LNCAP (cell line): ENCODE measurements around the gene FABP7.

Source experiments
- TF ChIP-seq, protein P1 (sequence below): fragments of 450-650 bp; IDR thresholded peaks from 2 replicates; pipeline ENCODE4 v1.5.1; 2017; ENCODE audit warnings: mild to moderate bottlenecking

The FABP7 gene

DNA sequence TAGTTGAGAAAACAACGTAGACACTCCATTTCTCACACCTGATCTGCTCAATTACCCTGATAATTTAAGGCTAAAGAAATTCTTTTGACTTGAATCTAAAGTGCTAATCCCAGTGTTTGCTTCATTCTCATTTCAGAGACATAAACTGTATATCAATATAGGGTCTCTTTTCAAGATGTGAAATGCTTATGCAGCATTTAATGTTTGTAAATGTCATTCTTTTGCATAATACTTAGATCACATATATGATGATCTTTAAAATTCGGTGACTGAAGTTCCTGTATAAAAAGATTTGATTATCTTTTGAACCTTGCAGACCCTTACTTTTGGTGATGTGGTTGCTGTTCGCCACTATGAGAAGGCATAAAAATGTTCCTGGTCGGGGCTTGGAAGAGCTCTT lies 3.9 kb downstream of the FABP7 start:
- TF ChIP-seq, protein P1, sequence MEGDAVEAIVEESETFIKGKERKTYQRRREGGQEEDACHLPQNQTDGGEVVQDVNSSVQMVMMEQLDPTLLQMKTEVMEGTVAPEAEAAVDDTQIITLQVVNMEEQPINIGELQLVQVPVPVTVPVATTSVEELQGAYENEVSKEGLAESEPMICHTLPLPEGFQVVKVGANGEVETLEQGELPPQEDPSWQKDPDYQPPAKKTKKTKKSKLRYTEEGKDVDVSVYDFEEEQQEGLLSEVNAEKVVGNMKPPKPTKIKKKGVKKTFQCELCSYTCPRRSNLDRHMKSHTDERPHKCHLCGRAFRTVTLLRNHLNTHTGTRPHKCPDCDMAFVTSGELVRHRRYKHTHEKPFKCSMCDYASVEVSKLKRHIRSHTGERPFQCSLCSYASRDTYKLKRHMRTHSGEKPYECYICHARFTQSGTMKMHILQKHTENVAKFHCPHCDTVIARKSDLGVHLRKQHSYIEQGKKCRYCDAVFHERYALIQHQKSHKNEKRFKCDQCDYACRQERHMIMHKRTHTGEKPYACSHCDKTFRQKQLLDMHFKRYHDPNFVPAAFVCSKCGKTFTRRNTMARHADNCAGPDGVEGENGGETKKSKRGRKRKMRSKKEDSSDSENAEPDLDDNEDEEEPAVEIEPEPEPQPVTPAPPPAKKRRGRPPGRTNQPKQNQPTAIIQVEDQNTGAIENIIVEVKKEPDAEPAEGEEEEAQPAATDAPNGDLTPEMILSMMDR = no peak

DNA sequence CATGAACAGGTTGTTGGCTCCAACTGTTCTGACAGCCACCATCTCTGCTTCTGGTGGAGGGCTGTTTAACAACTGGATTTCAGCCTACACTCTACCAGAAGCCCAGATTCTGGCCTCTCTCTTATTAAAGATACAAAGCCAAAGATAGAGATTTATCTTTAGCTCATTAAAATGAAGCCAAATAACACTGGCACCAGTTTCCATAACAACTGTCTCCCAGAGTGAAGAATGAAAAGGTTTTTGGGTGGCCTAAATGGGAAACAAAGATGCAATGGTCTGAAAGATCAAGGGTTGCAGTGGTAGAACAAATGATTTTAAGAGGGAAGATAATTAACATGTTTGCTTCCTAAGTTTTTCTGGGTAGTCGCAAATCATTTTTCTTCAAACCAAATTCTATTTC lies 6.4 kb downstream of the FABP7 start:
- TF ChIP-seq, protein P1 = no peak

DNA sequence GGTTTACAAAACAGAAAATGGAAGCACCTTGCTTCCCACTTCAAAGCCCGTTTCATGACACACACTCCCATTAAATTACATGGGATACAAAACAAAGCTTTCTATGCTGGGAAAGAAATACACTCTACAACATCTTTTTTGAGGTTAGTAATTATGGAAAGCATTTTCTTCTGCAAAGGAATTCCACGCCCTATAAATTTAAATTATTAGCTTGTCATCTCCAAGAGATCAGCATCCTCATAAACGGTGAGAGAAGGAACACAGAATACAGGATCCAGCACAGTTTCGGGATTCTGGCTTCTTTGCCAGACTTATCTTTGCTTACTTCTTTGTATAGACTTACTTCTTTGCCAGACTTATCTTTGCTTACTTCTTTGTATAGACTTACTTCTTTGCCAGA lies 8.2 kb downstream of the FABP7 start:
- TF ChIP-seq, protein P1 = no peak

DNA sequence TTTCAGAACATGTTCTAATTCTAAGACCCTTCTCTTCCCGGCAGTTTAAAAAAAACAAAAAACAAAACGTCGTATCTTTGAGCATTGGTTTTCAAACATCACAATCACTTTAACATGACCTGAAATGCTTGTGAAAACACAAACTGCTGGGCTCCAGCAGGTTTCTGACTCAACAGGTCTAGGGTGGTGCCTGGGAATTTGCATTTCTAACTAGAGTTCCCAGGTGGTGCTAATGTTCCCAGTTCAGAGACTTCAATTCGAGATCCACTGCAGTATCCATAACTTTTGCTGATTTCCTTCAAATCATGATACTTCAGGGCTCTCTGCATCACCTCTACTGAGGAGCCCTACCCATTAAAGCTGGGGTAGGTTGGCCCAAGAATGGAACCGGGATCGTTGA lies 8.7 kb downstream of the FABP7 start:
- TF ChIP-seq, protein P1 = no peak

DNA sequence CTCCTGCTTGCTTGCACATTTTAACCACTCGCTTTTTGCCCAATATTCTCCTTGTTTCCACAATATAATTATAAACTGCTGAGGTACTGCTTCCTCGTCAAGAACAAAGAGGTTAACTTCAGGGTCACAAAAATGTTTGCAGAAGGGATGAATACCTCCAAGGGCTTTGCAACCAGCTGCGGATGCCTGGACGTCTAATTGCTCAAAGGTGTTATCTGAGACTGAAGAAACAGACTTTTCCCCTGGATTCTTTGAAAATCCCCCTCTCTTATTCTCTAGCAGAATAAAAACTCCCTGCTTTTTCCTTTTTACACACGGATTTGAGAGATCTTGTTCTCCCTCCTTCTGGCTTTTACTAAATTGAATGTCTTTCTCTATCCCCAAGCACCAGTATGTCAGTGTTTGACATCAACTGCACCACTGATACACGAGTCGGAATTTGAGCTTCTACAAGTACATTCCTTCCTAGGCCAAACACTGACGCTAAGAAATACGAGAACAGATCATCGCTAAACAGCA lies 9.2 kb downstream of the FABP7 start:
- TF ChIP-seq, protein P1 = no peak

DNA sequence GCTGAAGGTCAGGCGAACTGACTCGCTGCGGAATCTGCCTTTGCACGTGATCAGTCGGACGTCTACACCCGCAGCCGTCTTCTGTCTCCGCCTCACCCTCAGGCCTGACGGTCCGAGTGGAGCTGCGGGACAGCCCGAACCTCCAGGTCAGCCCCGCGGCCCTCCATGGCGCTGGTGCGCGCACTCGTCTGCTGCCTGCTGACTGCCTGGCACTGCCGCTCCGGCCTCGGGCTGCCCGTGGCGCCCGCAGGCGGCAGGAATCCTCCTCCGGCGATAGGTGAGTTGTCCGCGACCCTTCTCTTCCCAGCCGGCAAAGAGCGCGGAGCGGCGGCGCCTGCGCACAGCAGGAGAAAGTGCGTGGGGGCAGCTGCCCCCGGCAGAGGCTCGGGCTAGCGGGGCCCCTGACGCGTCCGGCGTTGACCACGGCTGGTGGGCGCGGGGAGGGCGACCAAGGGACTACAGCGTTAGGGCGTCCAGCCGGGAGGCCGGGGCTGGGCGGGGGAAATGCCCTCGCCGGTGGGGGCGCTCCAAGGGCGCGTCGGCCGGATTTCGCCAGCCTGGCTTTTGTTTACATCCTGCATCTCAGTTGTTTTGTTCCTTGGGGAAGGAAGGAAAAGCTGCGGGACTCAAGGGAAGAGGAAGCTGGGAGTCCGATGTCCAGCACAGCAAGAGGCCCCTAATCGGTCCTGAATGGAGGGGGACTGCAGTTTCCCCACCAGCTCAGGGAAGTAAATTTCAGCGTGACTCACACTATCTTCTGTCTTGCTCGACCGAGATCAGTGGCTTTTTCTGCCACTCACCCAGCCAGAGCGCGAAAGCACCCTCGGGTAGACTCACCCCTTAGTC lies 9.9 kb downstream of the FABP7 start, which contains the start of gene SMPDL3A:
SMPDL3A (plus strand) TSS at position 77 of the 846 bp plus-strand sequence; CDS start at position 166, 89 bp downstream.
- TF ChIP-seq, protein P1 = peak; percentile 78

DNA sequence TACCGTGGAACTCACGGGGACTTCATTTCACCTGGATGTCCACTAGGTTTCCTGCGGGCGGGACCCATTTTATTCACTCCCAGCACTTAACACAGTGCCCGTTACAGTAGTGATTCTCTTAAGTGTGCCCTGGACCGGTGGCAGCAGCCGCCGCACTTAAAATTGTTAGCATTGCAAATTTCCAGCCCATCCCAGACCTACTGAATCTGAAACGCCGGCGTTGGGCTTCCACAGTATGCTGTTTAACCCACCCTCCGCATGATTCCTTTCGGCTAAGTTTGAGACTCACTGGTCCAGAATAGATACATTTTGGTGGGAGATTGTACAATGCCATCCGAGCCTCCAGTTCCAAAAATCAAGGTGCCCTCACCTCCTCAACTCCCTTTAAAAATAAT lies 10.5 kb downstream of the FABP7 start:
- TF ChIP-seq, protein P1 = no peak
